SK-N-SH (cell line): ENCODE measurements around the gene TMEM74B. TPM values are rescaled to one million over a fixed set of nuclear protein-coding genes. Genes with fewer than 3 reads are reported as not detected.

ENCODE experiments used
- CTCF ChIA-PET: fragments of 300-600, 350-600 bp; formaldehyde crosslinking; extraction: SDS; loops from one replicate; lab custom pipeline; 2021; lab: Yijun Ruan, JAX
- POLR2A ChIA-PET: fragments of 350-600 bp; sonication (Branson Sonifier 250); formaldehyde crosslinking; extraction: SDS; loops from one replicate; lab custom pipeline; 2020; ENCODE audit warnings: antibody characterized with exemption, inconsistent platforms; lab: Yijun Ruan, JAX
- DNase-seq: peaks from one replicate; pipeline ENCODE4 v3.0.0; 2012
- H2AFZ ChIP-seq: fragments of 200-600 bp; sonication (generic); 2 replicates; pipeline ENCODE4 v1.8.1; 2016; ENCODE audit warnings: antibody characterized with exemption, mild to moderate bottlenecking, low read depth
- H3F3A ChIP-seq: fragments of 200-600 bp; sonication (generic); replicated peaks from 2 replicates; pipeline ENCODE3; 2016; ENCODE audit warnings: antibody characterized with exemption, mild to moderate bottlenecking; ENCODE audit not compliant: insufficient read depth
- H3K27ac ChIP-seq, 2 experiments: fragments of 200-500 bp in 1 of 2; fragments of 200-600 bp in 1 of 2; sonication (Bioruptor generic) in 1 of 2; sonication (generic), shearing (Covaris generic) in 1 of 2; 2 replicates each; pipeline versions ENCODE4 v1.5.1 to v1.6.1; 2014 to 2016; ENCODE audit warnings: low read depth in 2 of 2, inconsistent platforms in 1 of 2, low read length in 1 of 2, mild to moderate bottlenecking in 1 of 2, mixed read lengths in 1 of 2
- H3K27me3 ChIP-seq: fragments of 200-600 bp; sonication (generic), shearing (Covaris generic); 2 replicates; pipeline ENCODE4 v1.6.1; 2016; ENCODE audit warnings: mixed run types; ENCODE audit not compliant: insufficient read depth
- H3K36me3 ChIP-seq, 2 experiments: fragments of 200-500 bp in 1 of 2; fragments of 200-600 bp in 1 of 2; sonication (Bioruptor generic) in 1 of 2; sonication (generic) in 1 of 2; replicated peaks in 1 of 2; 2 replicates each; pipeline versions ENCODE3 to v1.5.1; 2014 to 2016; ENCODE audit warnings: low read length in 1 of 2, mild to moderate bottlenecking in 1 of 2; ENCODE audit not compliant: insufficient read depth in 2 of 2, control insufficient read depth in 1 of 2
- H3K4me1 ChIP-seq, 2 experiments: fragments of 200-500 bp in 1 of 2; fragments of 200-600 bp in 1 of 2; sonication (Bioruptor generic) in 1 of 2; sonication (generic), shearing (Covaris generic) in 1 of 2; 2 replicates each; pipeline versions ENCODE4 v1.5.1 to v1.6.1; 2014 to 2016; ENCODE audit warnings: low read depth in 1 of 2, low read length in 1 of 2, mixed run types in 1 of 2; ENCODE audit not compliant: insufficient read depth in 2 of 2, control insufficient read depth in 1 of 2
- H3K4me2 ChIP-seq: fragments of 200-600 bp; sonication (generic), shearing (Covaris generic); 2 replicates; pipeline ENCODE4 v1.6.1; 2017; ENCODE audit warnings: mixed run types
- H3K4me3 ChIP-seq, 2 experiments: fragments of 200-500 bp in 1 of 2; fragments of 200-600 bp in 1 of 2; sonication (Bioruptor generic) in 1 of 2; sonication (generic), shearing (Covaris generic) in 1 of 2; 2 replicates each; pipeline versions ENCODE4 v1.5.1 to v1.8.1; 2014 to 2016; ENCODE audit warnings: low read depth in 2 of 2, inconsistent platforms in 1 of 2, low read length in 1 of 2, mild to moderate bottlenecking in 1 of 2, mixed read lengths in 1 of 2, moderate library complexity in 1 of 2
- H3K79me2 ChIP-seq: fragments of 200-600 bp; sonication (generic); 2 replicates; pipeline ENCODE4 v1.8.1; 2017; ENCODE audit warnings: mild to moderate bottlenecking; ENCODE audit not compliant: insufficient read depth
- H3K9ac ChIP-seq: fragments of 200-600 bp; sonication (generic); 2 replicates; pipeline ENCODE4 v1.6.1; 2017; ENCODE audit warnings: mixed run types
- H3K9me2 ChIP-seq: fragments of 200-600 bp; sonication (generic); 2 replicates; pipeline ENCODE4 v1.6.1; 2017; ENCODE audit warnings: mixed run types
- H3K9me3 ChIP-seq: fragments of 200-600 bp; sonication (generic); 2 replicates; pipeline ENCODE4 v1.6.1; 2017; ENCODE audit warnings: mixed run types, mild to moderate bottlenecking, moderate library complexity
- H4K20me1 ChIP-seq: fragments of 200-600 bp; sonication (generic); 2 replicates; pipeline ENCODE4 v1.6.1; 2017; ENCODE audit warnings: mild to moderate bottlenecking, mixed run types; ENCODE audit not compliant: insufficient read depth
- ELF1 ChIP-seq: IDR thresholded peaks from 2 replicates; pipeline ENCODE4 v1.4.0; 2012
- EZH2phosphoT487 ChIP-seq: fragments of 200-600 bp; sonication (generic); IDR thresholded peaks from 2 replicates; pipeline ENCODE4 v1.6.1; 2017; ENCODE audit warnings: low read depth, mixed run types, mild to moderate bottlenecking, antibody characterized with exemption, moderate library complexity, borderline replicate concordance
- FOXJ3 ChIP-seq: sonication (generic); formaldehyde crosslinking; IDR thresholded peaks from 2 replicates; pipeline ENCODE4 v1.5.1; 2020; ENCODE audit warnings: mild to moderate bottlenecking, missing genetic modification reagents
- GABPA ChIP-seq: IDR thresholded peaks from 2 replicates; pipeline ENCODE4 v1.4.0; 2012; ENCODE audit warnings: low read depth, mild to moderate bottlenecking
- JUND ChIP-seq: IDR thresholded peaks from 2 replicates; pipeline ENCODE4 v1.4.0; 2012
- MEF2A ChIP-seq: IDR thresholded peaks from 2 replicates; pipeline ENCODE4 v1.4.0; 2012; ENCODE audit warnings: low read depth, borderline replicate concordance
- RFX5 ChIP-seq: IDR thresholded peaks from 2 replicates; pipeline ENCODE4 v1.6.1; 2012; ENCODE audit warnings: mild to moderate bottlenecking, improper control_type of control experiment, low read length
- RXRA ChIP-seq: IDR thresholded peaks from 2 replicates; pipeline ENCODE4 v1.4.0; 2012; ENCODE audit warnings: low read depth, mild to moderate bottlenecking, borderline replicate concordance
- SIN3A ChIP-seq: IDR thresholded peaks from 2 replicates; pipeline ENCODE4 v1.6.1; 2012; ENCODE audit warnings: low read depth, mild to moderate bottlenecking, low read length, moderate library complexity, borderline replicate concordance
- SMC3 ChIP-seq: IDR thresholded peaks from 2 replicates; pipeline ENCODE4 v1.6.1; 2012; ENCODE audit warnings: low read depth, low read length, improper control_type of control experiment
- TAF1 ChIP-seq: IDR thresholded peaks from 2 replicates; pipeline ENCODE4 v1.6.1; 2012; ENCODE audit warnings: low read depth, mild to moderate bottlenecking, low read length, moderate library complexity, borderline replicate concordance
- TEAD4 ChIP-seq: IDR thresholded peaks from 2 replicates; pipeline ENCODE4 v1.4.0; 2012; ENCODE audit warnings: mild to moderate bottlenecking, borderline replicate concordance; ENCODE audit not compliant: insufficient read depth
- ZBTB33 ChIP-seq: IDR thresholded peaks from 2 replicates; pipeline ENCODE4 v1.4.0; 2012; ENCODE audit warnings: low read depth, borderline replicate concordance
- WGBS: methylation state at CpG from one replicate; pipeline ENCODE4 v1.1.6; 2017; ENCODE audit warnings: low lambda C conversion rate; 5-methylcytosine and 5-hydroxymethylcytosine counted together
- polyA plus RNA-seq, 3 experiments: library from polyadenylated mRNA; depleted of rRNA; stranded (reverse); fragments of >200 nt; gene quantifications; 2 replicates each; pipeline ENCODE4 v1.2.3, GENCODE V29; 2012

Gene TMEM74B
- polyA plus RNA-seq, 1 of the 3 experiments (the other 2 are of a cell fraction), result 1.8 TPM

- Histone ChIP-seq H3K4me1 (no peaks in the 10 kb centered on the region), H3F3A (no peaks in the 10 kb centered on the region), H3K79me2 (no peaks in the 10 kb centered on the region), H3K27ac (no peak overlapping the region), H3K27me3 (no peaks in the 10 kb centered on the region; the same call in 1 of the 2 replicates), H3K9ac (no peak overlapping the region), H3K4me3 (no peak overlapping the region), H3K9me3 (no peaks in the 10 kb centered on the region), H3K4me2 (no peak overlapping the region), H3K36me3 (no peaks in the 10 kb centered on the region), H4K20me1 (no peaks in the 10 kb centered on the region), H3K9me2 (no peaks in the 10 kb centered on the region), H2AFZ (no peak overlapping the region)
- no peak for DNase-seq
- CTCF ChIA-PET, result interaction anchor here (2.3 kb wide), 1 partner anchor 14 kb away, joined by 14 read pairs; no protein-coding TSS in a partner anchor
- 49% methylated on average over 7 of the region's 7 CpGs for WGBS
- POLR2A ChIA-PET, result no interaction called here
- TF ChIP-seq FOXJ3 (CRISPR knock-in tag) (no peak), EZH2phosphoT487 (no peak), SMC3 (no peak), MEF2A (no peak), RXRA (no peak), TEAD4 (no peak), SIN3A (no peak), RFX5 (no peak), ZBTB33 (no peak)
Observed at GRCh38 chr20:1197801-1198200, 13.0 kb upstream of the TMEM74B start.

GRCh38 chr20:1196634-1197033 lies 11.9 kb upstream of the TMEM74B start:
- H3K9ac ChIP-seq, result no peak overlapping the region
- H3K4me2 ChIP-seq, result no peak overlapping the region
- H3K27ac ChIP-seq, result no peak overlapping the region
- no peaks in the 10 kb centered on the region for H3K4me1 ChIP-seq
- no peaks in the 10 kb centered on the region for H3F3A ChIP-seq
- H3K36me3 ChIP-seq, result no peaks in the 10 kb centered on the region
- TF ChIP-seq JUND (no peak), ELF1 (no peak), GABPA (no peak), TAF1 (no peak), EZH2phosphoT487 (no peak)
- no peaks in the 10 kb centered on the region for H4K20me1 ChIP-seq
- no peak overlapping the region for H3K4me3 ChIP-seq
- WGBS, result 29% methylated on average over 2 of the region's 2 CpGs
- CTCF ChIA-PET, result interaction anchor here (0.6 to 1.1 kb wide), 5 partner anchors 9 to 240 kb away, joined by 3 to 5 read pairs (median 3); no protein-coding TSS in a partner anchor
- H3K27me3 ChIP-seq, result no peaks in the 10 kb centered on the region; the same call in 1 of the 2 replicates
- no peak overlapping the region for H2AFZ ChIP-seq
- POLR2A ChIA-PET, result interaction anchor here (0.6 kb wide), 1 partner anchor 66 kb away, joined by 4 read pairs; no protein-coding TSS in a partner anchor
- H3K9me3 ChIP-seq, result no peaks in the 10 kb centered on the region
- H3K79me2 ChIP-seq, result no peaks in the 10 kb centered on the region
- H3K9me2 ChIP-seq, result no peaks in the 10 kb centered on the region
- no peak for DNase-seq
